HG03139 (cell line): ENCODE measurements around the gene UTP11.

Experiments
- ATAC-seq: cut with Tn5 transposase; IDR thresholded peaks from one replicate; pipeline ENCODE4 v1.9.1; 2021; ENCODE audit not compliant: unreplicated experiment

UTP11 gene

DNA sequence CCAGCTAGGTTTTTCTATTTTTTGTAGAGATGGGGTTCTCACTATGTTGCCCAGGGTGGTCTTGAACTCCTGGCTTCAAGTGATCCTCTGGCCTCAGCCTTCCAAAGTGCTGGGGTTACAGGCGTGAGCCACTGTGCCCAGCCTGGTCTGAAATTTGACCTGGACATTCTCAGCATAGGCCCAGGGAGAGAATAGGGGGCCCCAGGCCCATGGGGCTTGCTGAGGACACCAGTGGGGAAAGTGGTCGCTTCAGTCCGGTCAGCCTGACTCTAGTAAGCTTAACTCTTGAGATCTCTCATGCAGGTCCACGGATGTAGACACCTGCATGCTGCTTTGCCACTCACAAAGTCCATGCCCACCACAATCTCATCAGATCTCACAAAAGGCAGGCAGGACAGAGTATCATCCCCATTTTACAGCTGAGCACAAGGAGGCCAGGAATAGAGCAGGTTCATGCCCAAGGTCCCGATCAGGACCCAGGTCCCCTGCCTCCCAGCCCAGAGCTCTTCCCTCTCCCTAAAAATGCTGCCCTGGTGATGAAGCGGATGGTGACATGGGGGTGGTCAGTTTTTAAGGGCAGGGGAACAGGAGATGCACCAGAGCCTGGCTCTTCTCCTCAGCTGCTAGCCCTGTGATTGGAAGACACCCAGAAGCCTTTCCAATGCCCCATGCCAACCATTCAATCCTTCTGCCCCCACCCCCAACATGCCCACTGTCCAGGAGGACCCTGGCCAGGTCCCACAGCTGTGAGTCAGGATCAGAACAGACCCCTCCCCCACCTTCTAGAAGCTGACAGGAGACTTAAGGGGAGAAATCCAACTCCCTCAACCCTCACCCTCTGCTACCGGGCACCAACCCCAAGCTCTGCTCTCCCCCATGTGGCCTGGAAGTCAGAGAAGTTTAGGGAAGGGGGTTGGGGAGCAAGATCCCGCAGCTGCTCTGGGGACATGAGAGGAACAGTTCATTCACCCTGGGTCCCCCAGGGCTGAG lies 9.0 kb upstream of the UTP11 start:
- ATAC-seq = no peak

DNA sequence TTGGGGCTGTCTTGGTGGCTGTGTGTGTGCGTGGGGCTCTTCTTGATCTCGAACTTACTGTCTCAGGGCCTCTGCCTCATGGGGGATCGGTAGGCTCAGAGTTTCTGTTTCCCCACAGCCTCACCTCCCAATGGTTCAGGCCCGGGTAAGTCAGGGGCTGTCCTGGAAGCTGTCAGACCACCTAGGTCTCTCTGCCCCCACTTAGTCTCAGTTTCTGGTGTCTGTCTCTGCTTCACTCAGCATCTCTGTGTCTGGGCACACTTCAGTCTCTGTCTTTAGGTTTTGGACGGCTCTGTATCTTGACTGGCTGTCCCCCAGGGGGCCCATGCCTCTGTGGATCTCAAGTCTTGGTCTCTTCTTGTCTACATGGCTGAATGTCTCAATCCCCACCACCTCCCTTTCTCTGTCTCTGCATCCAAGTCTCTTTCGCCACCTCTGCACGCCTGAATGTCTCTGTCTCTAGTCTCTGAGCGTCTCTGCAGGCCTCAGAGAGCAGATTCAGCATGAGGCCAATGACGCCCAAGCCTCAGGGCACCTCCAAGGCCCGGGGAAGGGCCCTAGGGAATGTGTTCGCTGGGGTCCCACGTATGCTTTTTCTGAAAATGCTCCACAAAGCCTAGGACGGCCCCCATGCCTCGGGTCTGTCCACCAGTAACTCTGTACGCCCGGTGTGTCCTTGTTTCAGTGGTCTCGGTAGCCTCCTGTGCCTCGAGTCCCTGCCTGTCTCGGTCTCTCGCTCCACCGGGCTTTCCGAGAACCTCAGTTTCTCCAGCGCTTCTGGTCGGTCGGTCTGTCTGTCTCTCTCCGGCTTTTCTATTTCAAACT lies 8.0 kb upstream of the UTP11 start:
- ATAC-seq = no peak

DNA sequence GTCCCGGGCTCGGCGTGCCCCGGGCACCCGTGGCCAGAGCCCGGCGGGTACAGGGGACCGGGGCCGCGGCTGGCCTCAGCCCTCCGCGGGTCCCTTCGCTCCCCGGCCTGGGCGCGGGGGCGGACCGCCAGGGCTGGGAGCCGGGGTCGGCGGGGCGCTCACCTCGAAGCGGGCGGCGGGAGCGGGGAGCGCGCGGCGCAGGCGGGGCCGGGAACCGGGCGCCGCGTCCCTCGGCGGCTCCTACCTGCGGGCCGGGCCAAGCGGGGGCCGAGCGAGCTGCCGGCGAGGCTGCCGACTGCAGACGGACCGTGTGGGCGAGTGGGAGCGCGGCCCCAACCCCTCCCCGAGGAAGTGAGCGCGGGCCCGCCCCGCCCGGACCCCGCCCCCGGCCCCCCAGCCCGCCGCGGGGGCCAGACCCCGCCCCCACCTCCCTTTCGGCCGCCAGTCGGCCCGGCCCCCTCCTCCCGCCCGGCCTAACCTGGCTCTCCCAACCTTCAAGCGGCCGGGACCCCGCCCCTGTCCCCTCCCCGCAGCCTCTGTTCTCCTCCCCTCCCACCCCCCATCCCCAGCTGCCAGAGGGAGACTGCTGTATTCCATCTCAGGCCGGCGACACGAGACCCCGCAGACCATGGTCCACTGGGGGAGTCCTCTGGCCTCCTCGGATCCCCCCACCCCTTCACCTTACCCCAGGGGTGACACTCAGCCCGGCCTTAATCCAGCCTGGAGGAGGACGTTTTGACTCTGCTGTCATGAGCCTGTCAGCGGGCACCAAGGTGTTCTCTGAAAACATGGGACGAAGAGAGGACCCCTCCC lies 7.1 kb upstream of the UTP11 start, which contains the start of gene FHL3:
TSS of gene FHL3 (minus strand) at position 320 of the 813 bp plus-strand sequence. CDS start 6,102 bp downstream, outside the sequence.
- ATAC-seq = no peak

DNA sequence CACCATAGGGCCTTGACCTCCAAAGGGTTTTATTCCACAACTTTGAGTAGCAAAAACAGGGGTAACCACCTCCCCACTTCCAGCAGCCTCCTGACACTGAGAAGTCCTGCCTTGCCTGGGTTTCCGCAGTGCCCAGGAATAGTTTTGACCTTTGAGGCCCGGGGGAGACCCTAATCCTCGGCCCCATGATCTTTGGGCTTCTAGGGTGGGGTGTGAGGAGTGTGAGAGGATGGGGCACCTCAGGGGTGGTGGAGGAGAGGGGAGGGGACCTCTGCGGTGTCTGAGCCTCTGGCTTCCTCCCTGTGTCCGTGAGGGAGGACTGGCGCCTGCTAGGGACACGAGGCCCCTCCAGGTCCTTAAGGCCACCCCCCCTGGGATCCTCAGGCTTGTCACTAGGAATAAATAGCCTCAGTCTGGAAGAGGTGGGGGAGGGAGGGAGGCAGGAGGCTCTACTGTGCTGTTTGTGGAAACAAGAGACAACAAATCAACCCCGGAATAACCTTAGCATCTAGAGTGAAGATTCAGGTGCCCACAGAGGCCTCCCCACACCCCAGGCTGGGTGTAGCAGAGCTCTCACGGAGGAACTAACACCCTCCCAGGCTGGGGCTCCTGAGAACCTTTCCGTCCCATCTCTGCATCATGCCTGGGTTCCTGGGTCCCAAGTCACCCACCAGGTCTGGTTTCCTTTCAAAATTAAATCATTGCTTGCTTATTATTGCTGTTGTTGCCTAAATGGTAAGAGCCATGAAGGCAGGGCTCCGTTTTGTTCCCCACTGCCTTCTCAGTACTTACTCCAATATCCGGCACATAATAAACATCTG lies 6.3 kb upstream of the UTP11 start:
- no peak for ATAC-seq

DNA sequence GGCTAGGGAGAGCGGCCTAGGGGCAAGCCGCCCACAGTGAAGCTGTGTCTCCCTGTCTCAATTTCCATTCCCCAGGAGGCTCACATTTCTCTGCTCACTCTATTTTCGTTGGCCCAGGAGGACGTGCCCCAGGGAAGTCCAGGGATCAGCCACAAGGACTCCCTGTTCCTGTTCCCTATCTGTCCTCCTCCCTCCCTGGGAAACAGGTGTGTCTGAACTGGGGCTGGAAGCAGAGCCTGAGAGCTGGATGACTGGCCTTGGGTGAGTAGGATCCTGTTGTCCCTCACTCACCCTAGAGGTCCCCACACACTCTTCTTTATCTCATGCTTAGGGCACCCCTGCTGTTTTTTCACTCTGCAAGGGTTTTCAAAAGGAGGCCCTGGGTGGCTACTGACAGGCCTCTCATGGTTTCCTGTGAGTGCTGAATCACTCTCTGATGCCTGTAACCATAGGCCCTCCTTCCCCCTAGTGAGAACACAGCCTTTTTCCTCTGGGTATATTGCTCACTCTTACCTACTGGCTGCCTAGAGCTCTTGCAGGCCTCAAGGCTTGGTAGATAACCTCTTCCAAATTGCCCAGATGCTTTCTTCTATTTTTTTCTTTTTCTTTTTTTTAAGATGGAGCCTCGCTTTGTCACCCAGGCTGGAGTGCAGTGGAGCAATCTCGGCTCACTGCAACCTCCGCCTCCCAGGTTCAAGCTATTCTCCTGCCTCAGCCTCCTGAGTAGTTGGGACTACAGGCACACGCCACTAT lies 3.3 kb upstream of the UTP11 start:
- no peak for ATAC-seq

DNA sequence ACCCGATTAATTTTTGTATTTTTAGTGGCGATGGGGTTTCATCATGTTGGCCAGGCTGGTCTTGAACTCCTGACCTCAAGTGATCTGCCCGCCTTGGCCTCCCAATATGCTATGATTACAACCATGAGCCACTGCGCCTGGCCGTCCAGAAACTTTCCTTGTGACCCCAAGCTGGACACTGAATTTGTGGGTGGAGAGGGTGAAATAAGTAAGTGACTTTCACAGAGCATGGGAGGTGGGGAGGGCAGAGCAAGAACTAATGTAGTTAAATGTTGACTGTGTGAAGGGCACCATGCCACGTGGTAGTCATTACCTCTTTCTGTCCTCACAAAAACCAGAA lies 2.7 kb upstream of the UTP11 start:
- no peak for ATAC-seq

DNA sequence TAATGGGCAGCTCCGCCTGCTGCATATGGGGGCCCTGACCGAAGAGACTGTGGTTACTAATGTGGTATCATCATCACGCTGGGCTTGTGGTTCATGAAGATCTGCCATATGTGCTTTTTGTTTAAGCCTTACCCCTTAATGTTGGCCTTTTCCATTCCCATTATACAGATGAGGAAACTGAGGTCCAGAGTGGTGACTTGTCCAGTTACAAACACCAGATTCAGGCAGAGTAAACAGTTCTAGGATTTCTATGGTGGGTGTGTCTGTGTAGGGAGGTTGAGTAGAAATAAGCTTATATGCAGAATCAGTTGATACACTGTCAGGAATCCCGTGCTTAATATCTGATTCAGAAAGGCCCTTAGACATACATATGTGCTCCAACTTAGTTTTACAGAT lies 691 bp downstream of the UTP11 start:
- ATAC-seq = no peak

DNA sequence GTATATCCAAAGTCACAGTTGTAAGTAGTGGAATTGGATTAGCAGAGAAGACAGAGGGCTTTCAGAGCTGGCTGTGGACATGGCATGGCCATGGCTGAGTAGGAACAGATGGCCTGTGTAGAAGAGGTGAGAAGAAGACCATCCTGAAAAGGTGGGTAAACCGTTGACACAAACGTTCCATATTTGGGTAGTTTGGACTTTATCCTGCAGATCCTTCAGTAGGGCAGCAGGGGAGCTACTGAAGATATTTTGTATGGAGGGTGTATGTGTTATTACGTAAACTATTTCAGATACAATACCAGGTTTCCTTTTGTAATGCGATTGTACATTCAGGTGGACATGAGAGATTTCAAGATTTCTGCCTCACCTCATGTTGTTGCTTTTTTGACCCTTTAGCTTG lies 1.6 kb downstream of the UTP11 start:
- ATAC-seq = no peak

DNA sequence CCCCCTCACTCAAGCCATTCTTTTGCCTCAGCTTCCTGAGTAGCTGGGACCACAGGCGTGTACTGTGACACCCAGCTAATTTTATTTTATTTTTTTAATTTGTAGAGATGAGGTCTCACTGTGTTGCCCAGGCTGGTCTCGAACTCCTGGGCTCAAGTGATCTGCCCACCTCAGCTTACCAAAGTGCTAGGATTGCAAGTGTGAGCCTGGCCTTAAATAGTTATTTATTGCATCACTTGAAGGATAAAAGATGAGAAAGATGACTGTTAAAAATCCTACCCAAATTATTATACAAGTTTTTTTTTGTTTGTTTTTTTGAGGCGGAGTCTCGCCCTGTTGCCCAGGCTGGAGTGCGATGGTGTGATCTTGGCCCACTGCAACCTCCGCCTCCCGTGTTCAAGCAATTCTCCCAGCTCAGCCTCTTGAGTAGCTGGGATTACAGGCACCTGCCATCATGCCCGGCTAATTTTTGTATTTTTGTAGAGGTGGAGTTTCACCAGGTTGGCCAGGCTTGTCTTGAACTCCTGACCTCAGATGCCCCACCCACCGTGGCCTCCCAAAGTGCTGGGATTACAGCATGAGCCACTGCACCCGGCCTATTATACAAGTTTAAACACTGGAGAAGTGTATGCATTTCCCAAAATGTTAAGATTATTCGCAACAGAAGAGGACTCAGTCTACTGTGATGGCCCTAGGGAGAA lies 2.3 kb downstream of the UTP11 start:
- no peak for ATAC-seq

DNA sequence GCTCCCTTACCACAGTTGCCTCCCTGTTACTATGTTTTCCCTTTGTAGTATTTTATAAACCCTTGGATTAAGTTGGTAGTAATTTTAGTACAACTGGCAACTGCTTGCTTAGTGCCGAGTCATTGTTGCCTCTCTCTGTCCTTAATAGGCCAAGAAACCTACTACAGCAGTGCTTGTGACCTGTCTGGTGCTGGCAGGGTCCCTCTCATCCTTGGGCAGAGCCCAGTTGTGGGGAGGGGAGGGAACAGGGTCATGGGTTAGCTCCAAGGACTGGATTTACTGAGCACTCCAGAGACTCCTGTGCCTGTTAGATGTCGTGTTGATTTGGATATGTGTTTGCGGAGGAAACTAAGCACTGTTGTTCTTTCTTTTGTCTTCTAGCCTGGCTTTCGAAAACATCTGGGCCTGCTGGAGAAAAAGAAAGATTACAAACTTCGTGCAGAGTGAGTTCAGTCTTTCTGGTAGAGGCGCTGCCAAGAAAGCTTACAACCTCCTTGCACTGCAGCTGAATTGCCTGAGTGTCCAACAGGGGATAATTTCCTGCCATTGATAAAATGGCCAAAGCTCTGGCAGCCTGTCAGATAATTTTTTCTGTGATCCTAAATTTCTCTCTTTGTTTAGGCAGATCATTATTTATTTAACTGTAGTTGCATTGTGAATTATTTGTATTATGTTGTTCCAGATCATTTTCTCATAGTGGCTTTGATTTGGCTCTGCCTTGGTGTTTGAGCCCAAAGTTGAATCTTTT lies 3.6 kb downstream of the UTP11 start:
- ATAC-seq = no peak

DNA sequence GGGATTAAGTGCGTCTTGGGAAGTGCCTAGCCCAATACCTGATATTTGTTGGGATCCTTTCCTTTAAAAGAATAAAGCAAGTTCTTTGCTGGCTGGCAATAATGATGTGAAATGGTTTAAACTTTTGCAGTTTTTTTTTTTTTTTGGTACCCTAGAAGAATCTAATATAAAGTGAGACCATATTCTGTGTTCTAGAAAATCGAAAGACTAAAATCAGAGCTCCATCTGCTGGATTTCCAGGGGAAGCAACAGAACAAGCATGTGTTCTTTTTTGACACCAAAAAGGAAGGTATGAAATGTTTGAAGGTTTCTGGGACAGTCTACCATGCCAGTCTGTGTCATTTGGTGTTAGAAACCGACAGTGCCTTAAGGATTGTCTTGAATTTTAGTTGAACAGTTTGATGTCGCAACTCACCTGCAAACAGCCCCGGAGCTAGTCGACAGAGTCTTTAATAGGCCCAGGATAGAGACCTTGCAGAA lies 6.4 kb downstream of the UTP11 start:
- no peak for ATAC-seq

DNA sequence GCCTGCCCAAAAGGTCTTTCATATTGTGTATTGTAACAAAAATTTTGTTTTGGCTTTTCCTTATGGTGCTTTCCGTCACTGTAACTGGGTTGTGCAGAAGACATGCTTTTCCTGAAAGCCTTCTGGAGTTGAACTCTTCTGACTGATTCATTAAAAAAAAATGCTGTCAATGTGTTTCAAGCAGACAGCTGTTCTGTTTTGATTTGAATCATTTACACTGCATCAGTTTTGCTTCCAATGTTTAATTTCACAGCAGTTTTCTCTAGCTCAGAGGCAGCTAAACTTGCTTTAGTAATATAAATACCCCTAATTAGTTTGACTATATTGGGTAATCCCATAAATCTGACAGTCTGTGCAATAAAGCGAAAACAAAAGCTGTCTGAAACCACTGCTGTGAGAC lies 7.9 kb downstream of the UTP11 start:
- ATAC-seq = no peak

DNA sequence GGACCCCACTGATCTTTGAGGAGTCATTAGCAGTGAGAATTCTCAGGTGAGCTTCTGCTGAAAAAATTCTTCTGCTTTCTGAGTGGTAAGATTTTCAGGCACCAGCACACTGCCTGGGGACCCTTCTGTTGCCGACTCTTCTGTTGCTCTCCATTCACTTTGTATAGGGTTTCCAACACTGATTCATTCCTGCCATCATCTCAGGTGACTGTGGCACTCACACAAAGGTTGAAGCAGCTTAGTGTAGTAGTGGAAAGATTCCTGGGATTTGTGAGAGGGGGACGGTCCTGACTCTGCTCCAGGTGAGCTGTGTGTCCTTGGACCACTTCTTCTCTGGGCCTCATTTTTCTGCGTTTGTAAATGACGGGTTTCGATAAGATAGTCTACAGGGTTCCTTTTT lies 9.4 kb downstream of the UTP11 start:
- ATAC-seq = no peak

DNA sequence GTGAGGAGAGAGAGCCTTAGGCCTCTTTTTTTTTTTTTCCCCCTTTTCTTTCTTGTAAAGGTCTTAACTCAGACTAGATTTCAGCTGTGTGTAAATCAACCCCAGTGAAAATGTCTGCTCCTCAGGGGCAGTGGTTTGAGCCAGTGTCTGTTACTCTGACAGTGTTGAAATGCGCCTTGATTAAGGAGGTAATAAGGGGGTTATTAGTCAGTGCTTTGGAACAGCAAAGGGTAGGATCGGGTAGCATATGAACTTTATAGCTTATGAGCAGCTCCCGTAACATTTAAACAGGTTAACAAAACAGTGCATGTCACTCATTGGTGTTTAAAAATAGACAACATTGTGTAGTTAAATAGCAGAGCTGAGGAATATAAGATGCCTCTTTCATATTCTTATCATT lies 10.3 kb downstream of the UTP11 start:
- ATAC-seq = no peak

DNA sequence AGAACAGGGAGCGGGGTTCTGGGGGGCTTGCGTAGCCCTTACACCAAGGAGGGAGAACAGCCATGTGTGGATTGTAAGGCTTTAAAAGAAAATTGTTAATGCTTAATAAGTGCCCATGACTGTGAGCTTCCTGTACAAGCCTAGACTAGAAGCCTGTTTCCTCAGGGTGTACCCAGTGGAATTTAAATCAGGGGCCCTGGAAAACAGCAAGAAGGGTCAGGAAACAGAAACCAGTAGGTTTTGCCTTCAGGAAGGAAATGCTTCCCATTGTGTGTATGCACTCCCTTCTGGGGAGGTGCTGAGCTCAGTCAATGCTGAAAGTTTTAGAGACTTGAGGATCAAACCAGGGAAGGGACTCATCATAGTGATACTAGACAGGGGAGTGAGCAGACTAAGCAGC lies 12.7 kb downstream of the UTP11 start:
- no peak for ATAC-seq

DNA sequence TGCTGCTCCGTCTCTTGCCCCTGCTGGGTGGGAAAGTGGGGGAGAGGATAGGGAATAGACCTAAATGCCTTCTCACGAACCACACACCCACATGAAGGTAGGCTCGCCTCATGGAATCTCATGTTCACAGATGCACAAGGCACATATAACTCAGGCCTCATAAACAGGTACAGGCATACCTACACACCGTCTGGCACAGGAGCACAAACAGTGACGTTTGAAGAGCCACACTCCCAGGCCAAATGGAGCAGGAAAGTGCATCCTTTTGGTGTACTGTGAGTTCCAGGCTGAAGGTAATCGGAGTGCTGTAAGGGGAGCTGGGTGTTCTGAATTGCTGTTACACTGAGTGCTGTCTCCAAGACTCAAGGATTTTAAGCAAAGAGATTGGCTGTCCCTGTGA lies 13.1 kb downstream of the UTP11 start:
- no peak for ATAC-seq

DNA sequence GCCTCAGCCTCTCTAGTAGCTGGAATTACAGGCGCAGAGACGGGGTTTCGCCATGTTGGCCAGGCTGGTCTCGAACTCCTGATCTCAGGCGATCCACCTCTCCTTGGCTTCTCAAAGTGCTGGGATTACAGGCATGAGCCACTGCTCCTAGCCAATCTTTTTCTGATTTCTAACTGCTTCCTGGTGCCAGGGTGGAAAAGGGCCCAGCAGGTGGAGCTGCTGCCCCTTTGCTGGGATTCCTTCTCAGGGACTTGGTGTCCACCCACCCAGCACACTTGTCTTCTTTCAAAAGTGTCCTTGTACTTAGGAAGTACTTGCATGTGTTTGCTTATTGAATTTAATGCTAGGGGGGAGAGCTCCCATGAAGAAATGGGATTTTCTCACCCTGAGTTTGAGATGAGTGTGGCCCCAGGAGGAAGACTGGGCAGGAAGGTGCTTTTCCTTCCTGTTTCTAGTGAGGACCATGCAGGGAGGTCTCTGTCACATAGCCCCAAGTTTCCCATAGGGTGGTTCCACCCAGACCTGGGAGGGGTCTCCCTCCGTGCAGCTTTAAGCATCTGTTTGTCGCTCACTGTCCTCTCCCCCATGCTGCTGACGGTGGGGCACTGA lies 14.2 kb downstream of the UTP11 start:
- no peak for ATAC-seq
